GM19351 (cell line): ENCODE measurements around the gene NME7.
"Not testable (repeated sequence)": the region's sequence is repeated elsewhere in the genome, so short reads cannot be mapped to it uniquely, and the experiment has no call there.

Experiments
- ATAC-seq: cut with Tn5 transposase; IDR thresholded peaks from one replicate; pipeline ENCODE4 v1.9.1; 2021; ENCODE audit warnings: mild to moderate bottlenecking, moderate library complexity; ENCODE audit not compliant: unreplicated experiment

Gene NME7

GRCh38 chr1:169367686-169368405, at the start of gene NME7, which contains the start of gene BLZF1:
Gene NME7, minus strand, starts transcription at chr1:169367797. Its CDS starts 87 bp downstream, at chr1:169367710.
Gene BLZF1, plus strand, starts transcription at chr1:169368195. Its CDS starts 1,328 bp downstream, at chr1:169369523.
- peak; percentile 92 for ATAC-seq

- ATAC-seq = no peak
Observed at GRCh38 chr1:169414952-169415351, 47.4 kb upstream of the NME7 start.

- not testable (repeated sequence) for ATAC-seq
Observed at GRCh38 chr1:169408340-169408739, 40.7 kb upstream of the NME7 start.

GRCh38 chr1:169402578-169402977, 35.0 kb upstream of the NME7 start:
- ATAC-seq = not testable (repeated sequence)

- no peak for ATAC-seq
Observed at GRCh38 chr1:169395955-169396354, 28.4 kb upstream of the NME7 start.

DNA sequence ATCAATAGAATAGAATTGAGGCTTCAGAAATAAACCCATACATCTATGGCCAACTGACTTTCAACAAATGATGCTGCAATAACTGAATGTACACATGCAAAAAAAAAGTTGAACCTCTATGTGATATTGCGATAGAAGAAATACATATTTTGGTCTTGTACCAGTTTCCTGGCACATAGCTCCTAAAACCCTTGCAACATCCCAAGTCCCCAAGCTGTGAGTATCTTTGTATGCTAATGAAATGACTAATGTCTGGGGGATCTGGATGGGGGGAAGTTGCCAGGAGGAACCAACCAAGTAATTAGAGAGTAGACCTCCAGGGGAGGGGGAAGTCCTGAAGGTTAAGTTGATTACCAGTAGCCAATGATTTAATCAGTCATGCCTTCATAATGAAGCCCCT, 24.8 kb upstream of the NME7 start:
- no peak for ATAC-seq

DNA sequence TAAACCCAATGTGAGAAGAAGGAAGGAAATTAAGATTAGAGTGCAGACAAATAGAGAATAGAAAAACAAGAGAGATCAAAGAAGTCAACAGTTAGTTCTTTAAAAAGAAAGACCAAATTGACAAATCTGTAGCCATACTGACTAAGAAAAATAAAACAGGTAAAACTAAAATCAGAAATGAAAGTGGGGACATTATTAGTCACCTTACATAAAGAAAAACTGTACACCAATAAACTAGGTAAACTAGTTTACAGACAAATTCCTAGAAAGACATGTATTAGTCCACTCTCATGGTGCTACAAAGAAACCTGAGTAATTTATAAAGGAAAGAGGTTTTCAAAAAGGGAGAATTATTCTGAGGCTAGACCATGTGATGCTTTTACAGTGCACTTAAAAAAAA, 22.7 kb upstream of the NME7 start:
- peak; percentile 88 for ATAC-seq

DNA sequence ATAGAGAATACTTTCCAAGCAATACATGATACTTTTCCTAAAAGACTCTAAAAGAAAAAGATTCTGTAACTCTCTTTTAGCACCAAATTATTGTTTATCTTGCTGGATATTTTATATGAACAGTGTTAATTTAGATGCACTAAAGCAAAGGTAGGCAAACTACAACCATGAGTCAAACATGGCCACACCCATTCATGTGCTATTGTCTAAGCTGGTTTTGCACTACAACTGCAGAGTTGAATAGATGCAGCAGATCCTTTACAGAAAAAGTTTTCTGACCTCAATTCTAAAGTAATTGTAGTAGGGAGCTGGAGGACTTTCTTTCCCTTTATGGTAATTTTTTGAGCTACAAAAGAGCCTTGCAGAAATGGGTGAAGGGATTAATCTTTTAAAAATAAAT, 19.8 kb upstream of the NME7 start:
- ATAC-seq = no peak

DNA sequence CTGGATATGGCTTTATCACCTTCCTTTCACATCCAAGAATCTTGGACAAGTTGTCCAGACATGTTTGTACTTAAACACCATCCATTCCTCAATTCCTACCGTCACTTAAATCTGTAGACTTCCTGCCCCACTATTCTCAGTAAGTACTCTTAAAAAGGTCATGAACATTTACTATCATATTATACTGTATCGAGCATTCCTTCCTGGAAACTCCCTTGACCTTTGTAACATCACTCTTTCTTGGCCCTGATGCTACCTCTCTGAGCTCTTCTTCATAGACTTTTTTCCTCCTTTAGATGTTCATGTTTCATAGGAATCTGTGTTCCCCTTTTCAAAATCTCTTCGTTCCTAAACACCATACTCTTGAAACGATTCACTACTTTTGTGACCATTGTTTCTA, 15.9 kb upstream of the NME7 start:
- ATAC-seq = no peak

GRCh38 chr1:169381162-169381561, 13.6 kb upstream of the NME7 start:
- no peak for ATAC-seq

DNA sequence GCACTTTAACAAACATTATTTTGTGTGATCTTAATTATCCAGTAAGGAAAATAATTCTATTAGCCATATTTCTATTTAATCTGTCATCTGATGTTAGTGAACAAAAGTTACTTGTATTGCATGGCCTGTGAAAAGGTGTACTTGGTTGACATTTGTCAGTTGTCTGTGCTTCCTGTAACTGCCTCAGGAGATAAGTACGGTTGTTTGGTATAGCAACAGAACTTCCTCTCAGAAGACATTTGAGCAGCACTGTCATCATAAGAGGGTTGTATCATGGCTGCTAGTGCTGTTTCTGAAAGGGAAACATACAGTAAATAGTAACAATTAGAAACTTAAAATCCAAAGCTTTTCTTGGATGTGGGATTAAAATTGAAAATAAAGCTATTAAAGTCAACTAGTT, 3.8 kb upstream of the NME7 start:
- ATAC-seq = no peak

- no peak for ATAC-seq
Observed at GRCh38 chr1:169368406-169368769, 791 bp upstream of the NME7 start.

DNA sequence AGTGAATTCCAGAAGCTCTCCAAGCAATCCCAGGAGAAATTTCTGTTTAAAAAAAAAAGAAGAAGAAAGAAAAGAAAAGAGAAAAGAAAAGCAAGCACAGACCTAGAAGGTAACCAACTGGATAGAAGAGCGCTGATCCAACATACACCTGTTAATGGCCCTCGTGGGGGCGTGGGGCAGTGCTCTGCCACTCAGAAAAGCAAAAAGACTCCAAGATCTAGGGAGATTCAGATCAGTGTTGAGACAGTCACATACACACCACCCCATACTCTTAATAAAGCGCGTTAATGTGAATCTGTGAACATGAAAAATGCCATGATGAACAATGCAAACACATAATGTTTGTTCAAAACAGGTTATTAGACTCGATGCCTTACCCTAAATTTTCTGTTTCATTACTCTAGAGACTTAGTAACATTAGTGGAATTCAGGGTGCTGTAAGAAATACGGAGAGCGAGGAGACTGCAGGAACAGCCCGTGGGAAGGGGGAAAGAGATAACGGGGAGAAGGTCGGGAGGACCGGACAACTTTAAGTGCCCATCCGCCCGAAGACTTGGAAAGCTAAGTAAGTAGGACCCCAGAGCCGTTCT, 406 bp downstream of the NME7 start:
- ATAC-seq = no peak

DNA sequence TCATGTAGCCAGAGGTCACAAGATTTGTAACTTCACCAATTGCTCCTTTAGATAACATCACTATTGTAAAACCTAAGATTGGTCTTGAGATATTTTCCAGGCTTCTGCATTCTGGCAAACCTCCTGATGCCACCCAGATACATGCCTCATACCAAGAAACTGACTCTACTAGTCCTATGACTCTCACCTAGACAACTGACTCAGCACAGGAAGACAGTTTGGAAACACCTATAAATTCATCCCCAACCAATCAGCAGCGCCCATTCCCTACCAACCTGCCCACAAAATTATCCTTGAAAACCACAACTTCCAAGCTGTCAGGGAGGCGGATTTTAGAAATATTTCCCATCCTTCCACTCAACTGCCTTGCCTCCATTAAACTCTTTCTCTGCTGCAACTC, 2.6 kb downstream of the NME7 start:
- ATAC-seq = no peak

DNA sequence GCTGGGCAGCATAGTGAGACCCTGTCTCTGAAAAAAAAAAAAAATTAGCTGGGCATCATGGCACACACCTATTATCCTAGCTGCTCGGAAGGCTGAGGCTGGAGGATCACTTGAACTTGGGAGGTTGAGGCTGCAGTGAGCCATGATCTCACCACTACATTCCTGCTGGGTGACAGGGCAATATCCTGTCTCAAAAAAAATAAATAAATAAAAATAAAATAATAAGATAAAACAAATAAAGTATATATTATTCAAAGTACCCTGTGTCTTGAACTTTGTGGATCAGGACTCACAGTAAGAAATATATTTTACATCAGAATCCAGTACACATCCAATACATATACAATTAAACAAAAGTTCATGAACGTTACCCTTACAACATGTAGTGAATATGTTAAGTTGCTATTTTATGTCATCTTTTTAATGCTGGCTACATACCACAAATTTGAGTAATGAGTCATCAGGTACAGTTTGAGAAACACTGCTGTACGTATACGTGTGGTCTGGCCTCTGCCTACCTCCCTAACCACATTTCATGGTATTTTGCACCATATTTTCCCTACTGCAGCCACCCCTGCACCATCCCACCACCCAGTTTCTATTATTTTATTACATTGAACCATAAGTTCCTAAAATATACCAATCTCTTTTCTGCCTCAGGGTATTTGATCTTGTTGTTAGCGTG, 4.4 kb downstream of the NME7 start:
- peak; percentile 46 for ATAC-seq

DNA sequence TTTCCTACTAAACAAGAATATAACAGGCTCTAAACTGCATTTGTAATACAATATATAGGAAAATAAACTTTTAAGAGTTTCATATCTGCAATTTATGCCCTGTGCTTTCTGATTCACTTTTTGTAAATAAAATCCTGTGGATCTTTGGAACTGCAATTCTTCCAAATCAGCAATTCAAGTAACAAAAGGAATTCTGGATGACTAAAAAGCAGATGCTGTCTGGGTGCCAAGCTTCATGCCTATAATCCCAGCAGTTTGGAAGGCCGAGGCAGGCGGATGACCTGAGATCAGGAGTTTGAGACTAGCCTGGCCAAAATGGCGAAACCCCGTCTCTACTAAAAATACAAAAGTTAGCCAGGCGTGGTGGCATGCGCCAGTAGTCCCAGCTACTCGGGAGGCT, 6.3 kb downstream of the NME7 start:
- no peak for ATAC-seq

DNA sequence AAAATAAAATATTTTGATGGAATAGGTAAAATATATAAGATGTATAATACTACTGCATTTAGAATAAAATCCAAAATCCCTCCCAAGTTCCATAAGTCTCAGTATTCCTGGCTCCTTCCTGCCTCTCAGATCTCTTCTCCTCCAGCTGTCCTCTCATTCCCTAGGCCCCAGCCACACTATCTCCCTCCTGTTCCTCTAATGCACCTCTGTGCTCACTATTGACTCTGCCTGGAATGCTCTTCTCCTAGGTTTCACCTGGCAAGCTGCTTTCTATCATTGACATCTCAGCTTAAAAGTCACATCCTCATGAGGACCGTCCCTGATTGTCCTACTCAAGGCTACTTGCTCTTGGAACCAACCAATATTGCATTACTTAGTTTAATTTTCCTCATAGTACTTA, 7.2 kb downstream of the NME7 start:
- no peak for ATAC-seq

GRCh38 chr1:169348383-169349036, 19.1 kb downstream of the NME7 start:
- ATAC-seq = no peak

GRCh38 chr1:169347688-169348382, 19.8 kb downstream of the NME7 start:
- ATAC-seq = no peak

DNA sequence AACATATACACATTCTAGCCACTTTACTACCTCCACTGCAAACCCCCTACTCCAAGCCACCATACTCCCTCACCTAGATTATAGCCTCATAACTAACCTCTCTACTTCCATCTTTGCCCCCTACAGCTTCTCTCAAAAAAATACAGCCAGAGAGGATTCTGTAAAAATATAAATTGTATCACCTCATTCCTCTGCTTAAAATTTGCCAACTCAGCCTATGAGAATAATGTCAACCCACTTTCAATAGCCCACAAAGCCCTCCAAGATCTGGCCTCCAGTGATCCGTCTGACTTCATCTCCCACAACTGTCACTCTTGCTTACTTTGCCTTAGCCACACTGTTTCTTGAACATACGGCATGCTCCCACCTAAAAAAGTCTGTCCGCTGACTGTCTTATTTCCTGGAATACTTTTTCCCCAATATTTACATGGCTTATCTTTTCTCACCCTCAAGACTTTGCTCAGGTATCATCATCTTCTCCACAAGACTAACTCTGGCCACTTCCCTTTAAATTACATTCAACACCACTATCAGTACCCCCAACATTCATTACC, 21.5 kb downstream of the NME7 start:
- ATAC-seq = no peak

DNA sequence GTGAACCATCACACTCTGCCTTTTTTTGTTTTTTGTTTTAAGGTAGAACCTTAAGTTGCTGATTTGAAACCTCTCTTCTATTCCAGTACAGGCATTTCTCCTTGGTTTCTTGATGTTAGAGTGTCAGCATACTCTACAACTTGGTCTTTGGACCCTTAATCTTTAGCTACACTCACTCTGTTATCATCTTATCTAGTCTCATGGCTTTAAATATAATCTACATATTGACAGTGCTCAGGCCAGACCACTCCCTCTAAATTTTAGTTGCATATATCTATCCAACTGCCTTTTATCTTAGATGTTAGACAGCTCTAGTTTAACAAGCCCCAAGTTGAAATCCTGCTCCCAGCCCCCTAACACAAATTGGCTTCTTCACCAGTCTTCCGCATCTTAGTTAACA, 22.1 kb downstream of the NME7 start:
- ATAC-seq = no peak
